Measurements from ENCODE around the gene PRDM2. TPM values are rescaled to one million over a fixed set of nuclear protein-coding genes. Genes with fewer than 3 reads are reported as not detected.

PRDM2 gene
- total and polyA plus RNA-seq, 2 of the 13 experiments (the other 11 are each of a cell fraction or from before 2014, with no cell fraction given) = 4.0 to 6.5 TPM

DNA sequence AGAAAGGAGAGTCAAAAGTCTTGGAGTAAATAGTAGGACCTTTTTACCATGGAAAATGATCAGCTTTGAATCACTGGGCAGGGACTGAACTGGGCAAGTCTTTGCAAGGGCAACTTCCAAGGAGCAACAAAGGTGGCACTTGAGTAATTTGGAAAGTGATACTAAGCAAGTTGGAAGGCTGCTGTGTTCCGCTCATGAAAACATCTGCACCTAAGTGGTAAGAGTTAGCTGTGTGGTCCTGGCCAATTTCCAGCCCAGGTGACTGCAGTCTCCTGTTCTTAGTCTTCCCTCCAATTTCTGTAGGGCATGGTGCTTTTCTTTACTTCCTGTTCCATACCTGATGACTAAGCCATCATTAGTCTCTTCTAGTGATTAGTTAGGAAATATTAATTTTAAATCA lies 35.5 kb upstream of the PRDM2 start:
- no peaks in the 10 kb centered on the region for H3K4me1 ChIP-seq (ENCODE audit: insufficient read depth, low read length)
- H3K27me3 ChIP-seq (ENCODE audit: control insufficient read depth in 1 of 2, insufficient read depth in 2 of 2, low read length in 2 of 2) = peaks cover 5 to 21% of the 10 kb centered on the region in 2 experiments; a peak in 3 of 5 replicates
- FAIRE-seq (no peak), DNase-seq (ENCODE audit: low spot score) (no peak), ATAC-seq (no peak)
- H4K20me1 ChIP-seq (ENCODE audit: insufficient read depth, low read length) = no peaks in the 10 kb centered on the region; the same call in 1 of the 2 replicates
- CTCF ChIA-PET (ENCODE audit: low intra/inter-chr PET ratio, low total read pairs) = no interaction called here
- in situ Hi-C loops (cut with HindIII; ENCODE audit: extremely low pct_ligation_motif_present, low pct_unique_long_range_greater_than_20kb) (loop anchor here (10.0 kb wide), 1 partner anchor 300 kb away; no protein-coding TSS in a partner anchor), intact Hi-C loops (cut with micrococcal nuclease; ENCODE audit: unreplicated experiment) (no loop called here)
- BruUV-seq (replicated peaks) = no TSS peak
- 17% methylated on average over 1 of the region's 1 CpG for WGBS (ENCODE audit: low lambda C conversion rate)
- H3K4me3 ChIP-seq (replicated peaks in 1 of 3; ENCODE audit: insufficient read depth in 1 of 3, low read depth in 2 of 3, low read length in 3 of 3) = no peak overlapping the region
- no peaks in the 10 kb centered on the region for H3K36me3 ChIP-seq (replicated peaks in 1 of 2; ENCODE audit: control insufficient read depth in 1 of 2, insufficient read depth in 2 of 2, low read length in 2 of 2)
- no peaks in the 10 kb centered on the region for H3K9me3 ChIP-seq (ENCODE audit: low read length)
- H3K9ac ChIP-seq (ENCODE audit: insufficient read depth, low read depth, low read length) = no peak overlapping the region
- TF ChIP-seq NFATC3 (CRISPR knock-in tag; IDR thresholded peaks at IDR 0.05) = no peak
- H3K4me2 ChIP-seq (ENCODE audit: low read depth, low read length) = no peak overlapping the region
- POLR2A ChIA-PET = no interaction called here
- H3K27ac ChIP-seq (ENCODE audit: extremely low read length, insufficient read depth, low read length) = no peak overlapping the region
- H2AFZ ChIP-seq (ENCODE audit: low read length) = no peak overlapping the region
- H3K79me2 ChIP-seq (ENCODE audit: insufficient read depth, low read length) = no peaks in the 10 kb centered on the region

DNA sequence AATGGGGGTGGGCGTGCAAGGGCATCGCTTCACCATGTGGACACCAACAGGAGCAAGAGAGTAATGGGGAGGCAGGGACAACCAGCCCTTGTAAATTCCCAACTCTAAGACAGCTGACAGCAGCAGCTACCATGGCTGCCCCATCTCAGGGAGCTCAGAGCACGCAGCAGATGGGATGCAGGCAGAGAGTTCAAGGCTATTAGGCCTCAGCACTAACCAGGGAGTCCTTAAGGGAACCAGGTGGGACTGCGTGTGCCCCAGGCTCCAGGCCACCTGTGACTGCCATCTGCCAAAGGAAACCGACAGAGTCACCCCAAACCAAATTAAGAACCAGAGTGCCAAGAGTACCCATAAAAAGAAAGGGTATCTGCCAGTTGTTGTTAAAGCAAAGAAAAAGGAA lies 33.7 kb upstream of the PRDM2 start:
- H3K4me1 ChIP-seq (ENCODE audit: insufficient read depth, low read length) = no peaks in the 10 kb centered on the region
- FAIRE-seq = no peak
- TF ChIP-seq ZNF644 (CRISPR knock-in tag; IDR thresholded peaks at IDR 0.05; ENCODE audit: low read depth) (no peak), ZMAT3 (CRISPR knock-in tag; conservative IDR thresholded peaks at IDR 0.05) (no peak), HOXA9 (CRISPR knock-in tag; IDR thresholded peaks at IDR 0.05; ENCODE audit: borderline replicate concordance) (no peak), ZNF780A (CRISPR knock-in tag; IDR thresholded peaks at IDR 0.05) (no peak), ZNF567 (CRISPR knock-in tag; IDR thresholded peaks at IDR 0.05; ENCODE audit: borderline replicate concordance) (no peak), DNMT1 (CRISPR knock-in tag; IDR thresholded peaks at IDR 0.05) (no peak), FOXK2 (IDR thresholded peaks at IDR 0.05) (no peak), MIER3 (CRISPR knock-in tag; IDR thresholded peaks at IDR 0.05; ENCODE audit: borderline replicate concordance) (no peak)
- TF ChIP-seq, protein P1, sequence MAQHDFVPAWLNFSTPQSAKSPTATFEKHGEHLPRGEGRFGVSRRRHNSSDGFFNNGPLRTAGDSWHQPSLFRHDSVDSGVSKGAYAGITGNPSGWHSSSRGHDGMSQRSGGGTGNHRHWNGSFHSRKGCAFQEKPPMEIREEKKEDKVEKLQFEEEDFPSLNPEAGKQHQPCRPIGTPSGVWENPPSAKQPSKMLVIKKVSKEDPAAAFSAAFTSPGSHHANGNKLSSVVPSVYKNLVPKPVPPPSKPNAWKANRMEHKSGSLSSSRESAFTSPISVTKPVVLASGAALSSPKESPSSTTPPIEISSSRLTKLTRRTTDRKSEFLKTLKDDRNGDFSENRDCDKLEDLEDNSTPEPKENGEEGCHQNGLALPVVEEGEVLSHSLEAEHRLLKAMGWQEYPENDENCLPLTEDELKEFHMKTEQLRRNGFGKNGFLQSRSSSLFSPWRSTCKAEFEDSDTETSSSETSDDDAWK (CRISPR knock-in tag; IDR thresholded peaks at IDR 0.05) = no peak
- TF ChIP-seq, protein P2, sequence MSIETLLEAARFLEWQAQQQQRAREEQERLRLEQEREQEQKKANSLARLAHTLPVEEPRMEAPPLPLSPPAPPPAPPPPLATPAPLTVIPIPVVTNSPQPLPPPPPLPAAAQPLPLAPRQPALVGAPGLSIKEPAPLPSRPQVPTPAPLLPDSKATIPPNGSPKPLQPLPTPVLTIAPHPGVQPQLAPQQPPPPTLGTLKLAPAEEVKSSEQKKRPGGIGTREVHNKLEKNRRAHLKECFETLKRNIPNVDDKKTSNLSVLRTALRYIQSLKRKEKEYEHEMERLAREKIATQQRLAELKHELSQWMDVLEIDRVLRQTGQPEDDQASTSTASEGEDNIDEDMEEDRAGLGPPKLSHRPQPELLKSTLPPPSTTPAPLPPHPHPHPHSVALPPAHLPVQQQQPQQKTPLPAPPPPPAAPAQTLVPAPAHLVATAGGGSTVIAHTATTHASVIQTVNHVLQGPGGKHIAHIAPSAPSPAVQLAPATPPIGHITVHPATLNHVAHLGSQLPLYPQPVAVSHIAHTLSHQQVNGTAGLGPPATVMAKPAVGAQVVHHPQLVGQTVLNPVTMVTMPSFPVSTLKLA (IDR thresholded peaks at IDR 0.05) = no peak

More for the DNA sequence above, 33.7 kb upstream of the PRDM2 start:
- ATAC-seq (no peak), DNase-seq (ENCODE audit: low spot score) (no peak)
- no peaks in the 10 kb centered on the region for H3K79me2 ChIP-seq (ENCODE audit: insufficient read depth, low read length)
- no peak overlapping the region for H3K4me3 ChIP-seq (replicated peaks in 1 of 3; ENCODE audit: insufficient read depth in 1 of 3, low read depth in 2 of 3, low read length in 3 of 3)
- WGBS (ENCODE audit: low lambda C conversion rate) = 13% methylated on average over 5 of the region's 5 CpGs
- CTCF ChIA-PET (ENCODE audit: low intra/inter-chr PET ratio, low total read pairs) = interaction anchor here (1.2 to 2.1 kb wide), 4 partner anchors 60 to 294 kb away, joined by 3 to 16 read pairs (median 8); no protein-coding TSS in a partner anchor
- in situ Hi-C loops (cut with HindIII; ENCODE audit: extremely low pct_ligation_motif_present, low pct_unique_long_range_greater_than_20kb) (loop anchor here (5.0 to 10.0 kb wide), 2 partner anchors 141 to 298 kb away; no protein-coding TSS in a partner anchor), intact Hi-C loops (cut with micrococcal nuclease; ENCODE audit: unreplicated experiment) (loop anchor here (5.0 kb wide), 1 partner anchor 61 kb away; no protein-coding TSS in a partner anchor)
- H2AFZ ChIP-seq (ENCODE audit: low read length) = no peak overlapping the region
- POLR2A ChIA-PET = no interaction called here
- no peak overlapping the region for H3K9ac ChIP-seq (ENCODE audit: insufficient read depth, low read depth, low read length)
- no peaks in the 10 kb centered on the region; the same call in 1 of the 2 replicates for H4K20me1 ChIP-seq (ENCODE audit: insufficient read depth, low read length)
- no peak overlapping the region for H3K27ac ChIP-seq (ENCODE audit: extremely low read length, insufficient read depth, low read length)
- no peaks in the 10 kb centered on the region for H3K36me3 ChIP-seq (replicated peaks in 1 of 2; ENCODE audit: control insufficient read depth in 1 of 2, insufficient read depth in 2 of 2, low read length in 2 of 2)
- H3K27me3 ChIP-seq (ENCODE audit: control insufficient read depth in 1 of 2, insufficient read depth in 2 of 2, low read length in 2 of 2) = peaks cover 5 to 23% of the 10 kb centered on the region in 2 experiments; a peak in 2 of 5 replicates
- no peak overlapping the region for H3K4me2 ChIP-seq (ENCODE audit: low read depth, low read length)
- H3K9me3 ChIP-seq (ENCODE audit: low read length) = no peaks in the 10 kb centered on the region
- BruUV-seq (replicated peaks) = no TSS peak

Measured in HepG2 (cell line).